OCI-LY7 (cell line): ENCODE data around the gene ABCA13. TPM values are rescaled to one million over a fixed set of nuclear protein-coding genes. Genes with fewer than 3 reads are reported as not detected.

Source experiments
- BruUV-seq: library from RNA; stranded (reverse); fragments of 400-500 nt; replicated peaks from 2 replicates; lab custom pipeline; 2021; lab: Mats Ljungman, UMichigan
- CTCF ChIA-PET: fragments of 300-600 bp; sonication (Branson Sonifier 250); formaldehyde crosslinking; loops from one replicate; lab custom pipeline; 2022; ENCODE audit warnings: antibody characterized with exemption; ENCODE audit not compliant: unreplicated experiment; lab: Charles Lee
- POLR2A ChIA-PET: fragments of 300-600 bp; sonication (Branson Sonifier 250); formaldehyde crosslinking; loops from one replicate; lab custom pipeline; 2022; ENCODE audit warnings: antibody characterized with exemption; lab: Charles Lee
- DNase-seq: peaks from one replicate; pipeline ENCODE4 v3.0.0-alpha.2; 2015; ENCODE audit warnings: low spot score
- H2AFZ ChIP-seq: fragments of 200-600 bp; sonication (generic), shearing (Covaris generic); 2 replicates; pipeline ENCODE4 v1.6.1; 2014; ENCODE audit warnings: mild to moderate bottlenecking, antibody characterized with exemption, low read length, moderate library complexity
- H3K27ac ChIP-seq: fragments of 200-600 bp; sonication (generic); 2 replicates; pipeline ENCODE4 v1.5.1; 2014; ENCODE audit warnings: mixed run types, low read depth, mild to moderate bottlenecking, moderate library complexity, low read length, inconsistent platforms; ENCODE audit not compliant: poor library complexity, severe bottlenecking
- H3K36me3 ChIP-seq: fragments of 200-600 bp; sonication (generic); 2 replicates; pipeline ENCODE4 v1.6.1; 2014; ENCODE audit warnings: mild to moderate bottlenecking, antibody characterized with exemption, low read length, moderate library complexity, mixed read lengths; ENCODE audit not compliant: insufficient read depth
- H3K4me1 ChIP-seq: fragments of 200-600 bp; sonication (generic); 2 replicates; pipeline ENCODE4 v1.5.1; 2014; ENCODE audit warnings: mild to moderate bottlenecking, low read length; ENCODE audit not compliant: insufficient read depth, poor library complexity, severe bottlenecking
- H3K4me2 ChIP-seq: fragments of 200-600 bp; sonication (generic); 2 replicates; pipeline ENCODE4 v1.6.1; 2014; ENCODE audit warnings: mild to moderate bottlenecking, low read length
- H3K4me3 ChIP-seq: fragments of 200-600 bp; sonication (generic); 2 replicates; pipeline ENCODE4 v1.5.1; 2014; ENCODE audit warnings: mild to moderate bottlenecking, low read depth, low read length; ENCODE audit not compliant: poor library complexity, severe bottlenecking
- H3K79me2 ChIP-seq: fragments of 200-600 bp; sonication (generic); 2 replicates; pipeline ENCODE4 v1.6.1; 2016; ENCODE audit warnings: low read depth, mild to moderate bottlenecking, low read length, moderate library complexity, mixed read lengths; ENCODE audit not compliant: insufficient read depth
- H3K9me2 ChIP-seq: fragments of 200-600 bp; sonication (generic); 2 replicates; pipeline ENCODE4 v1.6.1; 2016; ENCODE audit warnings: mild to moderate bottlenecking, low read length, mixed read lengths; ENCODE audit not compliant: insufficient read depth
- H3K9me3 ChIP-seq: fragments of 200-600 bp; sonication (generic); 2 replicates; pipeline ENCODE4 v1.6.1; 2014; ENCODE audit warnings: mild to moderate bottlenecking, mixed run types, low read length, mixed read lengths
- H4K20me1 ChIP-seq: fragments of 200-600 bp; sonication (generic); 2 replicates; pipeline ENCODE4 v1.6.1; 2014; ENCODE audit warnings: mild to moderate bottlenecking, antibody characterized with exemption, low read length, moderate library complexity, mixed read lengths; ENCODE audit not compliant: insufficient read depth
- CTCF ChIP-seq: fragments of 200-600 bp; sonication (generic); conservative IDR thresholded peaks from 2 replicates; pipeline ENCODE4 v1.5.1; 2014; ENCODE audit warnings: mild to moderate bottlenecking, antibody characterized with exemption, low read length, moderate library complexity, mixed read lengths
- EZH2phosphoT487 ChIP-seq: fragments of 200-600 bp; sonication (generic); IDR thresholded peaks from 2 replicates; pipeline ENCODE4 v1.6.1; 2018; ENCODE audit warnings: low read depth, borderline replicate concordance, mild to moderate bottlenecking, mixed run types, antibody characterized with exemption, low read length, moderate library complexity, mixed read lengths
- intact Hi-C: fragments of 100-400 bp; cut with micrococcal nuclease; formaldehyde crosslinking; loops from one replicate; pipeline ENCODE4 v1.10.0; 2022; ENCODE audit not compliant: unreplicated experiment
- total RNA-seq, 2 experiments: library from RNA; depleted of rRNA in 1 of 2; stranded (reverse); fragments of >200 nt in 1 of 2; shearing (Covaris generic) in 1 of 2; gene quantifications; 2 replicates each; pipeline ENCODE4 v1.2.3, GENCODE V29; 2014 to 2022

ABCA13 gene
- total RNA-seq, 2 experiments from 2014 or later, result not detected

- Histone ChIP-seq H3K4me2 (no peak overlapping the region), H3K4me1 (no peaks in the 10 kb centered on the region), H4K20me1 (no peaks in the 10 kb centered on the region), H3K4me3 (no peak overlapping the region), H3K9me2 (no peaks in the 10 kb centered on the region), H3K36me3 (no peaks in the 10 kb centered on the region), H2AFZ (no peak overlapping the region), H3K9me3 (no peaks in the 10 kb centered on the region), H3K79me2 (no peaks in the 10 kb centered on the region), H3K27ac (no peak overlapping the region)
- intact Hi-C loops, result no loop called here
- ChIA-PET POLR2A (no interaction called here), CTCF (no interaction called here)
- TF ChIP-seq CTCF (no peak), EZH2phosphoT487 (no peak)
- no TSS peak for BruUV-seq
- DNase-seq, result no peak
Observed at GRCh38 chr7:48389977-48390376, 218.7 kb downstream of the ABCA13 start.

- BruUV-seq, result no TSS peak
- no peak for DNase-seq
- POLR2A ChIA-PET, result no interaction called here
- Histone ChIP-seq H4K20me1 (no peaks in the 10 kb centered on the region), H3K36me3 (no peaks in the 10 kb centered on the region), H3K79me2 (no peaks in the 10 kb centered on the region), H2AFZ (no peak overlapping the region), H3K4me1 (no peaks in the 10 kb centered on the region), H3K4me2 (no peak overlapping the region), H3K9me3 (no peaks in the 10 kb centered on the region), H3K4me3 (no peak overlapping the region), H3K27ac (no peak overlapping the region), H3K9me2 (no peaks in the 10 kb centered on the region)
- intact Hi-C loops, result no loop called here
- no peak for TF ChIP-seq CTCF
- TF ChIP-seq EZH2phosphoT487, result no peak
- CTCF ChIA-PET, result no interaction called here
Observed at GRCh38 chr7:48390388-48391327, 219.4 kb downstream of the ABCA13 start.

- ChIA-PET CTCF (interaction anchor here (0.6 kb wide), 1 partner anchor 100 kb away, joined by 3 read pairs; no protein-coding TSS in a partner anchor), POLR2A (no interaction called here)
- BruUV-seq, result no TSS peak
- DNase-seq, result no peak
- H3K4me1 ChIP-seq, result no peaks in the 10 kb centered on the region
- TF ChIP-seq CTCF (no peak), EZH2phosphoT487 (no peak)
- H3K9me3 ChIP-seq, result no peaks in the 10 kb centered on the region
- H3K79me2 ChIP-seq, result no peaks in the 10 kb centered on the region
- no peaks in the 10 kb centered on the region for H3K36me3 ChIP-seq
- intact Hi-C loops, result no loop called here
- no peak overlapping the region for H3K4me3 ChIP-seq
- H3K9me2 ChIP-seq, result no peaks in the 10 kb centered on the region
- no peak overlapping the region for H2AFZ ChIP-seq
- H3K4me2 ChIP-seq, result no peak overlapping the region
- H4K20me1 ChIP-seq, result no peaks in the 10 kb centered on the region
- H3K27ac ChIP-seq, result no peak overlapping the region
Observed at GRCh38 chr7:48398191-48398590, 226.9 kb downstream of the ABCA13 start.
